Retinal pigment epithelial cell (primary cell): ENCODE measurements around the gene RAB31.

Experiments used
- DNase-seq: peaks from one replicate; pipeline ENCODE4 v3.0.0-alpha.2; 2010; ENCODE audit warnings: low read depth
- H3K4me3 ChIP-seq: 2 replicates; pipeline ENCODE4 v1.5.1; 2011; ENCODE audit warnings: mild to moderate bottlenecking, low read length, control low read depth, moderate library complexity
- CTCF ChIP-seq: conservative IDR thresholded peaks from 2 replicates; pipeline ENCODE4 v1.5.1; 2011; ENCODE audit warnings: low read depth, low read length, control low read depth, inconsistent platforms

Gene RAB31

GRCh38 chr18:9876867-9877654, 169.0 kb downstream of the RAB31 start:
- TF ChIP-seq CTCF: no peak
- DNase-seq: peak; percentile 75
- H3K4me3 ChIP-seq: peak overlapping the region; percentile 32

GRCh38 chr18:9877655-9878014, 169.5 kb downstream of the RAB31 start:
- TF ChIP-seq CTCF: no peak
- no peak for DNase-seq
- H3K4me3 ChIP-seq: peak overlapping the region; percentile 32

GRCh38 chr18:9878095-9878494, 170.0 kb downstream of the RAB31 start:
- no peak for DNase-seq
- no peak for TF ChIP-seq CTCF
- no peak overlapping the region for H3K4me3 ChIP-seq

GRCh38 chr18:9878783-9879242, 170.7 kb downstream of the RAB31 start:
- H3K4me3 ChIP-seq: no peak overlapping the region
- DNase-seq: no peak
- TF ChIP-seq CTCF: no peak

- no peak for TF ChIP-seq CTCF
- H3K4me3 ChIP-seq: no peak overlapping the region
- DNase-seq: no peak
Observed at GRCh38 chr18:9884090-9884489, 176.0 kb downstream of the RAB31 start.

GRCh38 chr18:9884532-9885140, 176.5 kb downstream of the RAB31 start:
- DNase-seq: no peak
- no peak for TF ChIP-seq CTCF
- H3K4me3 ChIP-seq: no peak overlapping the region
